Measurements from ENCODE around the gene HYPK.
"Not testable (repeated sequence)": the region's sequence is repeated elsewhere in the genome, so short reads cannot be mapped to it uniquely, and the experiment has no call there.

The HYPK gene

DNA sequence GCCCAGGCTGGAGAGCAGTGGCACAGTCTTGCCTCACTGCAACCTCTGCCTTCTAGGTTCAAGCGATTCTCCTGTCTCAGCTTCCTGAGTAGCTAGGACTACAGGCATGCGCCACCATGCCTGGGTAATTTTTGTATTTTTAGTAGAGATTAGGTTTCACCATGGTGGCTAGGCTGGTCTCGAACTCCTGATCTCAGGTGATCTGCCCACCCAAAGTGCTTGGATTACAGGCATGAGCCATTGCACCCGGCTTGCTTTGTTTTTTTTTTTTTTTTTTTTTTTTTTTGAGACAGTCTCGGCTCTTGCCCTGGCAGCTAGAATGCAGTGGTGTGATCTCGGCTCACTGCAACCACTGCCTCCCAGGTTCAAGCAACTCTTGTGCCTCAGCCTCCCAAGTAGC is 32.1 kb downstream of the HYPK start:
- not testable (repeated sequence) for DNase-seq (ENCODE audit: low read depth in 2 of 3, low spot score in 2 of 3)

DNA sequence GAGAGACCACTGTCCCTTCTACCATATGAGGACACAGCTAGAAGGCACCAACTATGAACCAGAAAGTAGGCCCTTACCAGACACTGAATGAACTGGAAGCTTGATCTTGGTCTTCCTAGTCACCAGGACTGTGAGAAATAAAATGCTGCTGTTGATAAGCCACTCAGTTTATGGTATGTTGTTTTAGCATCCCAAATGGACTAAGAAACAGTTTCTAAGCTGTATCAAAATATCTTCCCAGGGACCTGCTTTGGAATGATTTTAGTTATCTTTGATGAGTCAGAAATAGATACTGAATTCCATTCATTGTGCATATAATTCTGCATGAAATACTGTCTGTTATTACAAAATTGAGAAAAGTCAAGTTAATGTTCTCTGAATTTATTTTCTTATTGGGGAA is 45.0 kb downstream of the HYPK start:
- DNase-seq (ENCODE audit: low read depth in 2 of 3, low spot score in 2 of 3) = no peak

DNA sequence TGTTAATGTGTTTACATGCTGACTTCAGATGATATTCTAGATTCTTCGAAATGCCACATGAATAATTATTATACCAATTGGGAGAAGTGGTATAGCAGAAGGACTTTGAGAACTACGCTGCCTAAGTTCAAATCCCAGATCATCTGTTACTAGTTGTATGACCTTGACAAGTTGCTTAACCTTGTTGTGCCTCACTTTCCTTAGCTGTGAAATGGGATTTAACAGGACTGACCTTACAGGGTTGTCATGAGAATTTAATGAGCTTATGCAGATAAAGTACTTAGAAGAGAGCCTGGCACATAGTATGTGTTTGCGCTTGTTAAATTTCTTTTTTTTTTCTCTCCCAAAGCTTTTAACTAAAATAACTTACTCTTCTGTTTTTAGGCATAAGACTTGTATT is 50.9 kb downstream of the HYPK start:
- DNase-seq (ENCODE audit: low read depth in 2 of 3, low spot score in 2 of 3) = no peak

DNA sequence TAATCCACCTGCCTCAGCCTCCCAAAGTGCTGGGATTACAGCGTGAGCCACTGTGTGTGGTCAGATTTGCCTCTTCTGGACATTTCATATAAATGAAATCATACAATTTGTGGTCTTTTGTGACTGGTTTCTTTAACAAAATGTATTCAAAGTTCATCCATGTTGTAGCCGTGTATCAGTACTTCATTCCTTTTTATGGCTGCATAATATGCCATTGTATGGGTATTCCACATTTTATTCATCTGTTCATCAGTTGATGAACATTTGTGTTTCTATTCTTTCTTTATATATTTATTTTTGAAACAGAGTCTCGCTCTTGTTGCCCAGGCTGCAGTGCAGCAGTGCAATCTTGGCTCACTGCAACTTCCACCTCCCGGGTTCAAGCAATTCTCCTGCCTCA is 52.2 kb downstream of the HYPK start:
- DNase-seq (ENCODE audit: low read depth in 2 of 3, low spot score in 2 of 3) = no peak

Measured in activated CD8-positive, alpha-beta memory T cell treated with anti-CD3 and anti-CD28 coated beads for 48 hours (primary cell).